Measurements from ENCODE around the gene STEAP2. TPM values are rescaled to one million over a fixed set of nuclear protein-coding genes. Genes with fewer than 3 reads are reported as not detected.

The STEAP2 gene
- polyA plus RNA-seq, 4 donors, result 2.2 to 16.0 (median 4.5) TPM

DNA sequence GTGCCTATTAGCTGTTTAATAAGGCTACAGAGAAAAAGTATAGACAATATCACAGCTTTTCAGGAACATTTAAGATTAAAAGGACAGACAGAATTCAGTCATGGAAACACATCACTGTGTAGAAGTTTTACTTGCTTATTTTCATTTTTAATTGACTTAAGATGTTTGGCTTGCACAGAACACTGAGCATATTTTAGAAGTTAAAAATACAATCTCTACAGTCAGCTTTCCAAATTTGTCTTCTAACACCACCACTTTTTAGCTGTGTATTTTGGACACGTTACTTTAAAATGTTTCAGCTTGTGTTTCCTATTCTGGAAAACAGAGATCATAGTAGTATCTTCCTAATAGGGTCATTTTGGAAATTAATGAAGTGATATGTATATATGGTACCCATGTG is 45.2 kb downstream of the STEAP2 start:
- no peak for FAIRE-seq
- no peak overlapping the region for H3K27ac ChIP-seq (ENCODE audit: low read depth in 1 of 3, low read length in 2 of 3)
- H3K27me3 ChIP-seq (ENCODE audit: control insufficient read depth in 3 of 3, insufficient read depth in 3 of 3, low read length in 3 of 3), result no peaks in the 10 kb centered on the region
- H3K9me3 ChIP-seq (ENCODE audit: control insufficient read depth in 2 of 2, insufficient read depth in 1 of 2, low read depth in 1 of 2, low read length in 1 of 2), result no peaks in the 10 kb centered on the region
- H3K4me1 ChIP-seq (ENCODE audit: control insufficient read depth in 3 of 3, insufficient read depth in 2 of 3, low read depth in 1 of 3, low read length in 2 of 3), result no peaks in the 10 kb centered on the region
- H3K36me3 ChIP-seq (ENCODE audit: control insufficient read depth in 3 of 3, insufficient read depth in 2 of 3, low read depth in 1 of 3, low read length in 3 of 3), result no peaks in the 10 kb centered on the region
- WGBS, 3 donors, result 77 to 95% (median 85%) methylated on average over 1 of the region's 1 CpG
- DNase-seq, result no peak
- no peak overlapping the region for H3K4me3 ChIP-seq (ENCODE audit: low read depth in 1 of 3, low read length in 3 of 3)

DNA sequence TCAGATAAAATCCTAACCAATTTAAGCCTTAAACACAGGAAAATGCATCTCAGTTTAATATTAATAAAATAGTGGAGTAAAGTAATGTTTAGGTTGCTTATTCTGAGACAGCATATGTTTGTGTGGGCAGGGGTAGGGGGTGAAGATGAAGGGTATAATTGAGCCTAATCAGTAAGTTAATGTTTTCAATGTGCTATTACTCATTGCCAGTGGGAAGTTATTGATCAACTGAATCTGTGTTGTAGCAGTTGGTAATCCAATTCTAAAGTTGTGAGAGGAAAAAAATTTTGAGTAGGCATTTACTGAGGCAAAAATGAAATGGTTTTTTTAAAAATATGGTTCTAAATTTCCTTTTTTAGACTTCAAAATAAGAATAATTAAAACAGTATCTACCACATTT is 49.9 kb downstream of the STEAP2 start:
- DNase-seq (no peak), FAIRE-seq (no peak)
- Histone ChIP-seq H3K9me3 (ENCODE audit: control insufficient read depth in 2 of 2, insufficient read depth in 1 of 2, low read depth in 1 of 2, low read length in 1 of 2) (no peaks in the 10 kb centered on the region), H3K4me3 (ENCODE audit: low read depth in 1 of 3, low read length in 3 of 3) (no peak overlapping the region), H3K4me1 (ENCODE audit: control insufficient read depth in 3 of 3, insufficient read depth in 2 of 3, low read depth in 1 of 3, low read length in 2 of 3) (no peaks in the 10 kb centered on the region), H3K27ac (ENCODE audit: low read depth in 1 of 3, low read length in 2 of 3) (no peak overlapping the region), H3K27me3 (ENCODE audit: control insufficient read depth in 3 of 3, insufficient read depth in 3 of 3, low read length in 3 of 3) (no peaks in the 10 kb centered on the region), H3K36me3 (ENCODE audit: control insufficient read depth in 3 of 3, insufficient read depth in 2 of 3, low read depth in 1 of 3, low read length in 3 of 3) (no peaks in the 10 kb centered on the region)

DNA sequence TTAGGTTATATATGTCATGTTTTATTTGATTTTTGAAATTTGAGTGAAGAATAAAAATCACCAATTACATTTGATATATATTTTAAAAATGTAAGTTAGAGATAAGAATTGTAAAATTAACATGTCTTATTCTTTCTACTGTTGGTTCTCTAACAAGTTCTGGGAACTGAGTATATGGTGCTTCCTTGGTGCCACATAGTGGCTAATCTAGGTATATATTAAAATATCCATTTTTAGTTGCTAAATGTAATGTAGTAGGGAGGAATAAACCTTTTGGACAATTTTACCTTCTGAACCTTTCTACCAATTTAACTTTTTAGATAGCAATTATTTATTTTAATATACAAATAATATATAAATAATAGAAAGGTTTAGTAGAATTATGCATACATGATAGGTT is 50.9 kb downstream of the STEAP2 start:
- Histone ChIP-seq H3K4me1 (ENCODE audit: control insufficient read depth in 3 of 3, insufficient read depth in 2 of 3, low read depth in 1 of 3, low read length in 2 of 3) (peaks cover 0 to 5% (median 3%) of the 10 kb centered on the region in 3 donors), H3K27ac (ENCODE audit: low read depth in 1 of 3, low read length in 2 of 3) (no peak overlapping the region), H3K4me3 (ENCODE audit: low read depth in 1 of 3, low read length in 3 of 3) (no peak overlapping the region), H3K27me3 (ENCODE audit: control insufficient read depth in 3 of 3, insufficient read depth in 3 of 3, low read length in 3 of 3) (no peaks in the 10 kb centered on the region), H3K9me3 (ENCODE audit: control insufficient read depth in 2 of 2, insufficient read depth in 1 of 2, low read depth in 1 of 2, low read length in 1 of 2) (no peaks in the 10 kb centered on the region), H3K36me3 (ENCODE audit: control insufficient read depth in 3 of 3, insufficient read depth in 2 of 3, low read depth in 1 of 3, low read length in 3 of 3) (no peaks in the 10 kb centered on the region)
- DNase-seq (peak; percentile 46 to 51), FAIRE-seq (peak; percentile 97)

DNA sequence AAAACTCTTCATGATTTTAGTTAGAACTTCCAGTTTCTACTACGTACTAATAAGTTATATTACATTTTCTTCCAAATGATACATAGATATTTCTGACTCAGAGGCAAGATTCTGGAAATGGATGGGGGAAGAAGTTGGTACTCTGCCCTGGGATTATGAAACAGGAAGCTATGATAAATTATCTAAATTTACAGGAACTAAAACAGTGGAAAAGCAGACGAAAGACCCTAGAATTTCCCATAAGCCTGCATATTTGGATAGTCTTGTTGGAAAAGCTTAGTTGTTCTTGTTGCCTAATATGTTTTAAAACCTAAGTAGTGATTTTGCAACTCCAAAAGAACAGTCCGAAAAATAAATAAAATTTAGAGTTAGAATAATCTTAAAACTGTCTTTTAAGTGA is 55.3 kb downstream of the STEAP2 start:
- Histone ChIP-seq H3K9me3 (ENCODE audit: control insufficient read depth in 2 of 2, insufficient read depth in 1 of 2, low read depth in 1 of 2, low read length in 1 of 2) (no peaks in the 10 kb centered on the region), H3K4me1 (ENCODE audit: control insufficient read depth in 3 of 3, insufficient read depth in 2 of 3, low read depth in 1 of 3, low read length in 2 of 3) (peaks cover 0 to 5% (median 3%) of the 10 kb centered on the region in 3 donors), H3K4me3 (ENCODE audit: low read depth in 1 of 3, low read length in 3 of 3) (no peak overlapping the region), H3K27ac (ENCODE audit: low read depth in 1 of 3, low read length in 2 of 3) (no peak overlapping the region), H3K36me3 (ENCODE audit: control insufficient read depth in 3 of 3, insufficient read depth in 2 of 3, low read depth in 1 of 3, low read length in 3 of 3) (no peaks in the 10 kb centered on the region), H3K27me3 (ENCODE audit: control insufficient read depth in 3 of 3, insufficient read depth in 3 of 3, low read length in 3 of 3) (no peaks in the 10 kb centered on the region)
- WGBS, 3 donors, result 56 to 68% (median 67%) methylated on average over 3 of the region's 3 CpGs
- no peak for DNase-seq
- FAIRE-seq, result no peak

DNA sequence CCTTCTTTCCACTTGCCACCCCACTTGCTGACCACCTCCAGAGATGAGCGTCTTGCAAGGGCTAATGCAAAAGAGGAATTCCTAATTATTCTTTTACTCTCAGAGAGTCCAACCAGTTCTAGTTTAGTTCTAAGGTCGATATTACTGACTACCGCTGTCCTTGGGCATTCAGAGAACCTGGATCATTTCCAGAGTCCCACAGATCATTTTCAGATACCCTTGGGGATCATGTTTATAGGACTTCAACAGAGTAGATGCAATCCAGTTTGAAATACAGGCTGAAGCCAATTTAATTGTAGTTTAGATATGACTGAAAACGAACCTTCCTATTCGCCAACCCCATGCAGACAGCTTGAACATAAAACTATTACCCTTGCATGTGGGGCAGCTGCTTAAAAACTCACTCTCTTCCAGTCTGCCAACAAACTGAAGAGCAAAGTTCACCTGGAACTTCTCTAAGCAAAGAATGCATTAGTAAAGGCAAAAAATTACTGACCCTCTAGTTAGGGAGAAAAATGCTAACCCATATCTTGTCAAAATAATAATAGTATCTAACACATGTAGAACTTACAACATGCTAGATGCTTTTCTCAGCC is 55.8 kb downstream of the STEAP2 start:
- H3K4me3 ChIP-seq (ENCODE audit: low read depth in 1 of 3, low read length in 3 of 3), result no peak overlapping the region
- no peak for FAIRE-seq
- peak overlapping the region in 1 of 3 donors; percentile 62 for H3K27ac ChIP-seq (ENCODE audit: low read depth in 1 of 3, low read length in 2 of 3)
- H3K4me1 ChIP-seq (ENCODE audit: control insufficient read depth in 3 of 3, insufficient read depth in 2 of 3, low read depth in 1 of 3, low read length in 2 of 3), result peaks cover 0 to 5% (median 3%) of the 10 kb centered on the region in 3 donors
- no peaks in the 10 kb centered on the region for H3K9me3 ChIP-seq (ENCODE audit: control insufficient read depth in 2 of 2, insufficient read depth in 1 of 2, low read depth in 1 of 2, low read length in 1 of 2)
- no peaks in the 10 kb centered on the region for H3K36me3 ChIP-seq (ENCODE audit: control insufficient read depth in 3 of 3, insufficient read depth in 2 of 3, low read depth in 1 of 3, low read length in 3 of 3)
- peak in 1 of 2 donors; percentile 23 for DNase-seq
- H3K27me3 ChIP-seq (ENCODE audit: control insufficient read depth in 3 of 3, insufficient read depth in 3 of 3, low read length in 3 of 3), result no peaks in the 10 kb centered on the region
- WGBS, 3 donors, result 12 to 57% (median 28%) methylated on average over 5 of the region's 5 CpGs

DNA sequence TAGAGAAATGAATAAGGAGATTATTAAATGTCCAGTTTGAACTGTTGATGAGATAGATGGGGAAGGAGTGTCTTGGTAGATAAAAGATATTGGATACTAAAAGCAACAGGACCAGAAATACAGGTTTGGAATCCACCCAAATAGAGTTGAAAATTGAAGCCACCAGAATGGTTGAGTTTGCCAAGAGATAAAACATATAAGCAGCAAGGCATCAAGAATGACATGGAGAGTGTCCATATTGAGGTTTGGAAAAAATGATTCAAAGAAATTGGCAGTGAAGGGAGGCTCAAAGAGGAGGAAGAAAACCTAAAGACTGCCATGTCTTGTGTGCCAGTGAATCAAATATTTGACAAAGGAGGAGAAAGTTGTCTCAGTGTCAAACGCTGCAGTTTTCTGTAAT is 57.6 kb downstream of the STEAP2 start:
- no peak for FAIRE-seq
- WGBS, 3 donors, result 56 to 77% (median 60%) methylated on average over 1 of the region's 1 CpG
- H3K4me3 ChIP-seq (ENCODE audit: low read depth in 1 of 3, low read length in 3 of 3), result no peak overlapping the region
- no peaks in the 10 kb centered on the region for H3K27me3 ChIP-seq (ENCODE audit: control insufficient read depth in 3 of 3, insufficient read depth in 3 of 3, low read length in 3 of 3)
- H3K9me3 ChIP-seq (ENCODE audit: control insufficient read depth in 2 of 2, insufficient read depth in 1 of 2, low read depth in 1 of 2, low read length in 1 of 2), result no peaks in the 10 kb centered on the region
- H3K4me1 ChIP-seq (ENCODE audit: control insufficient read depth in 3 of 3, insufficient read depth in 2 of 3, low read depth in 1 of 3, low read length in 2 of 3), result peaks cover 0 to 5% (median 3%) of the 10 kb centered on the region in 3 donors
- DNase-seq, result no peak
- no peaks in the 10 kb centered on the region for H3K36me3 ChIP-seq (ENCODE audit: control insufficient read depth in 3 of 3, insufficient read depth in 2 of 3, low read depth in 1 of 3, low read length in 3 of 3)
- H3K27ac ChIP-seq (ENCODE audit: low read depth in 1 of 3, low read length in 2 of 3), result no peak overlapping the region

DNA sequence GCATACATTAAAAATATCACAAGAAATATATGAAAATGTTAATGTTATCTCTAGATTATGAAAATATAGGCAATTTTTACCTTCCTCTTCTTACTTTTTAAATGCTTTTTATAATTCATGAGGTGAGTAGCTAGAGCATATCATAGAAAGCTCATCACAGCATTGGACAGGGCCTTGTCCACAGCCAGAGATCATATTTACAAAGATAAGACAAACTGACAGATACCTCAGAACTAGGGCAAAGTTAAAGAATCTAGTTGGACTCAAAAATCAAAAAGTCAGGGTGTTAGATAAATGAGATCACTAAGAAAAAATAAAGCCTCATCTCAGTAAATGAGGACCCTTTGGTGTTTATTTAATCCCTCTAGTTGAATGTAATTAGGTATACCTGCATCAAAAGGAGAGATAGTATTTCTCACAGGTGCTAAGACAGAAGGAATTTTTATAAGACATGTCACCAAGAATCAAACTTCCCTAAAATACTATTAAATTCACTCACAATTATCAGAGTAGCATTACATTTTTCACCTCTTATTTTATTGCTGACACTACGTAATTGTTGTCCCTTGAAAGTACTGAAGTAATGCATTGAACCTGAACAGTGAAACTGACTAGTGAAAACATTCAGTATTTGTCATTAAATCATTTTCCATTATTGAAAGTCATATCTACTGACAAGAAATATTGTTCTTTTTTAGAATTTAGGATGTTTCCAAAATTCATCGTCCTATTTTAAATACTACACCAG is 59.1 kb downstream of the STEAP2 start:
- Histone ChIP-seq H3K9me3 (ENCODE audit: control insufficient read depth in 2 of 2, insufficient read depth in 1 of 2, low read depth in 1 of 2, low read length in 1 of 2) (no peaks in the 10 kb centered on the region), H3K4me1 (ENCODE audit: control insufficient read depth in 3 of 3, insufficient read depth in 2 of 3, low read depth in 1 of 3, low read length in 2 of 3) (peaks cover 0 to 5% (median 3%) of the 10 kb centered on the region in 3 donors), H3K27ac (ENCODE audit: low read depth in 1 of 3, low read length in 2 of 3) (no peak overlapping the region), H3K27me3 (ENCODE audit: control insufficient read depth in 3 of 3, insufficient read depth in 3 of 3, low read length in 3 of 3) (no peaks in the 10 kb centered on the region), H3K36me3 (ENCODE audit: control insufficient read depth in 3 of 3, insufficient read depth in 2 of 3, low read depth in 1 of 3, low read length in 3 of 3) (no peaks in the 10 kb centered on the region), H3K4me3 (ENCODE audit: low read depth in 1 of 3, low read length in 3 of 3) (no peak overlapping the region)
- DNase-seq, result no peak
- WGBS, 3 donors, result 91 to 95% (median 94%) methylated on average over 2 of the region's 2 CpGs
- no peak for FAIRE-seq

DNA sequence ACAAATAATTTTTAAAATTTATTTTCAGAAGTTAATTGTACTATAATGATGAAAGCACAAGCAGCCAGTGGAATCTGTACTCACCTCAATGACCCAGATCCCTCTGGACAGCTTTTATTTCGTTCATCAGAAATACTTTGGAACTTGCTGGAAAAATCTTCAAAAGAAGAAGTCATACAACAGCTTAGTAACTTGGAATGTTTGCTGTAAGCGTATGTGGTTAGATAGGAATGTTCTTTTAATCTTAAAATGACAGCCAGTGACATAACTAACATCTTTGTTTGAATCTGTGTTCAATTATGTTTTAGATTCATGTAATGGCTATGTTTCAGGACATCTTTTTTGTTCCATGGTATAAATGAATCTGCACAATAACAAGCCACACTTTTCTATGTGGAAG is 60.2 kb downstream of the STEAP2 start:
- Histone ChIP-seq H3K4me3 (ENCODE audit: low read depth in 1 of 3, low read length in 3 of 3) (no peak overlapping the region), H3K27me3 (ENCODE audit: control insufficient read depth in 3 of 3, insufficient read depth in 3 of 3, low read length in 3 of 3) (no peaks in the 10 kb centered on the region), H3K27ac (ENCODE audit: low read depth in 1 of 3, low read length in 2 of 3) (no peak overlapping the region), H3K4me1 (ENCODE audit: control insufficient read depth in 3 of 3, insufficient read depth in 2 of 3, low read depth in 1 of 3, low read length in 2 of 3) (peaks cover 0 to 10% (median 3%) of the 10 kb centered on the region in 3 donors), H3K9me3 (ENCODE audit: control insufficient read depth in 2 of 2, insufficient read depth in 1 of 2, low read depth in 1 of 2, low read length in 1 of 2) (no peaks in the 10 kb centered on the region), H3K36me3 (ENCODE audit: control insufficient read depth in 3 of 3, insufficient read depth in 2 of 3, low read depth in 1 of 3, low read length in 3 of 3) (no peaks in the 10 kb centered on the region)
- 68 to 77% (median 69%) methylated on average over 2 of the region's 2 CpGs for WGBS, 3 donors
- DNase-seq, result no peak
- no peak for FAIRE-seq

DNA sequence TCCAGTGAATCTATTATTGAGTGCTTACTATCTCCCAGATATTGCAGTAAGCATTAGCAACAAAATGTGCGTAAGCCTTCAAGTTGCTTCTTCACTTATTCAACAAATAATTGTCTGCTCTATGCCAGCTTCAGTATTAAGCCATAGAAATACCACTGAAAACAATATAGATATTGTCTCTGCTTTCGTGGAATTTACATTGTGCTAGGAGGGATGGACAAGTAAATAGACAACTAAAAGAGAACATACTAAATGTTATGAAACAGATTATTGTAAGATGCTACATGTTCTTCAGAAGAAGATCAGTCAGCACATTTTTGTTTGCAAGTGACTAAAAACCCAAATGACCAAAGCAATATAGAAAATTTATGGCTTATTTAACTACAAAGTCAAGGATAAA is 60.7 kb downstream of the STEAP2 start:
- 89 to 95% (median 91%) methylated on average over 2 of the region's 2 CpGs for WGBS, 3 donors
- Histone ChIP-seq H3K4me3 (ENCODE audit: low read depth in 1 of 3, low read length in 3 of 3) (no peak overlapping the region), H3K27me3 (ENCODE audit: control insufficient read depth in 3 of 3, insufficient read depth in 3 of 3, low read length in 3 of 3) (no peaks in the 10 kb centered on the region), H3K27ac (ENCODE audit: low read depth in 1 of 3, low read length in 2 of 3) (no peak overlapping the region), H3K36me3 (ENCODE audit: control insufficient read depth in 3 of 3, insufficient read depth in 2 of 3, low read depth in 1 of 3, low read length in 3 of 3) (no peaks in the 10 kb centered on the region), H3K4me1 (ENCODE audit: control insufficient read depth in 3 of 3, insufficient read depth in 2 of 3, low read depth in 1 of 3, low read length in 2 of 3) (peaks cover 0 to 7% (median under 1%) of the 10 kb centered on the region in 3 donors), H3K9me3 (ENCODE audit: control insufficient read depth in 2 of 2, insufficient read depth in 1 of 2, low read depth in 1 of 2, low read length in 1 of 2) (no peaks in the 10 kb centered on the region)
- no peak for DNase-seq
- no peak for FAIRE-seq

Data from small intestine (tissue), 7 donors.